Endothelial cell of umbilical vein (primary cell): ENCODE results near the gene ARHGEF17. TPM values are rescaled to one million over a fixed set of nuclear protein-coding genes. Genes with fewer than 3 reads are reported as not detected.

Source experiments
- BruUV-seq: library from RNA; stranded (reverse); fragments of 400-500 nt; replicated peaks from 2 replicates; lab custom pipeline; 2021; lab: Mats Ljungman, UMichigan
- CTCF ChIA-PET: fragments of 300-600, 350-600 bp; sonication (Branson Sonifier 250); formaldehyde crosslinking; loops from one replicate; lab custom pipeline; 2021; ENCODE audit warnings: antibody characterized with exemption, inconsistent platforms; lab: Charles Lee
- POLR2A ChIA-PET: fragments of 300-600, 350-600 bp; sonication (Branson Sonifier 250); formaldehyde crosslinking; loops from one replicate; lab custom pipeline; 2021; ENCODE audit warnings: antibody characterized with exemption, inconsistent platforms; lab: Charles Lee
- DNase-seq: peaks from one replicate; pipeline ENCODE4 v3.0.0-alpha.2; 2011; ENCODE audit warnings: low read depth, low spot score
- FAIRE-seq: peaks from 2 replicates; lab custom pipeline; 2011; peaks lifted over from hg19 to GRCh38; lab: Jason Lieb, UNC
- H2AFZ ChIP-seq: 2 replicates; pipeline ENCODE4 v1.6.0; 2012; ENCODE audit warnings: low read depth, low read length, control low read depth, inconsistent platforms
- H3K27ac ChIP-seq: 2 replicates; pipeline ENCODE4 v1.5.1; 2011; ENCODE audit warnings: low read depth, mild to moderate bottlenecking, control low read depth, low read length, moderate library complexity; ENCODE audit not compliant: insufficient read depth
- H3K27me3 ChIP-seq, 2 experiments: 2 replicates each; pipeline versions ENCODE4 v1.6.0 to v1.6.1; 2011; ENCODE audit warnings: low read length in 2 of 2, mixed read lengths in 1 of 2; ENCODE audit not compliant: control insufficient read depth in 2 of 2, insufficient read depth in 2 of 2
- H3K36me3 ChIP-seq, 2 experiments: 2 replicates in 1 of 2; 3 replicates in 1 of 2; pipeline ENCODE4 v1.5.1; 2011; ENCODE audit warnings: low read length in 2 of 2, mild to moderate bottlenecking in 1 of 2, moderate library complexity in 1 of 2; ENCODE audit not compliant: control insufficient read depth in 2 of 2, insufficient read depth in 2 of 2; ENCODE audit errors: extremely low read depth in 1 of 2
- H3K4me1 ChIP-seq: 3 replicates; pipeline ENCODE4 v1.5.1; 2011; ENCODE audit warnings: mild to moderate bottlenecking, low read length; ENCODE audit not compliant: control insufficient read depth, insufficient read depth; ENCODE audit errors: extremely low read depth
- H3K4me2 ChIP-seq: 2 replicates; pipeline ENCODE4 v1.6.1; 2011; ENCODE audit warnings: low read length, control low read depth, mixed read lengths; ENCODE audit not compliant: insufficient read depth
- H3K4me3 ChIP-seq, 3 experiments: fragments of 200-600 bp in 1 of 3; sonication (generic), shearing (Covaris generic) in 1 of 3; replicated peaks in 1 of 3; 2 replicates each; pipeline ENCODE4 v1.5.1; 2011 to 2016; ENCODE audit warnings: control low read depth in 3 of 3, low read length in 3 of 3, mild to moderate bottlenecking in 2 of 3, inconsistent platforms in 1 of 3, low read depth in 1 of 3, moderate library complexity in 1 of 3; ENCODE audit not compliant: insufficient read depth in 1 of 3
- H3K79me2 ChIP-seq: 2 replicates; pipeline ENCODE4 v1.6.0; 2012; ENCODE audit warnings: low read length, inconsistent platforms; ENCODE audit not compliant: control insufficient read depth, insufficient read depth
- H3K9ac ChIP-seq: replicated peaks from 2 replicates; pipeline ENCODE3; 2011; ENCODE audit warnings: low read length, control low read depth; ENCODE audit not compliant: insufficient read depth; ENCODE audit errors: extremely low read depth
- H3K9me1 ChIP-seq: replicated peaks from 3 replicates; pipeline ENCODE4 v1.6.0; 2011; ENCODE audit warnings: mild to moderate bottlenecking, low read length; ENCODE audit not compliant: control insufficient read depth, insufficient read depth; ENCODE audit errors: extremely low read depth
- H3K9me3 ChIP-seq: replicated peaks from 2 replicates; pipeline ENCODE4 v1.5.1; 2012; ENCODE audit warnings: low read length, inconsistent platforms; ENCODE audit not compliant: control insufficient read depth, insufficient read depth
- H4K20me1 ChIP-seq: replicated peaks from 2 replicates; pipeline ENCODE3; 2011; ENCODE audit warnings: mild to moderate bottlenecking, low read length; ENCODE audit not compliant: control insufficient read depth, insufficient read depth; ENCODE audit errors: extremely low read depth
- CTCF ChIP-seq, 2 donors: IDR thresholded peaks; 1 replicate in 1 of 2; 2 replicates in 1 of 2; pipeline ENCODE4 v1.5.1; 2011; ENCODE audit warnings: low read length in 2 of 2, mild to moderate bottlenecking in 2 of 2, moderate library complexity in 2 of 2, control low read depth in 1 of 2, inconsistent platforms in 1 of 2, low read depth in 1 of 2; ENCODE audit not compliant: insufficient read depth in 1 of 2; ENCODE audit errors: extremely low read depth in 1 of 2
- EZH2 ChIP-seq: IDR thresholded peaks from 2 replicates; pipeline ENCODE4 v1.6.1; 2012; ENCODE audit warnings: borderline replicate concordance, low read depth, mild to moderate bottlenecking, moderate library complexity, low read length, inconsistent platforms; ENCODE audit not compliant: severe bottlenecking
- FOS ChIP-seq: IDR thresholded peaks from 2 replicates; pipeline ENCODE4 v1.6.1; 2011; ENCODE audit warnings: mild to moderate bottlenecking, low read length, moderate library complexity, borderline replicate concordance; ENCODE audit not compliant: insufficient read depth
- GATA2 ChIP-seq: IDR thresholded peaks from 2 replicates; pipeline ENCODE4 v1.7.0; 2011; ENCODE audit warnings: low read depth, mild to moderate bottlenecking, moderate library complexity, mixed read lengths, low read length; ENCODE audit not compliant: insufficient read length, insufficient read depth
- JUN ChIP-seq: IDR thresholded peaks from 2 replicates; pipeline ENCODE4 v1.6.1; 2011; ENCODE audit warnings: borderline replicate concordance, low read depth; ENCODE audit not compliant: insufficient read length, insufficient read depth
- MYC ChIP-seq: IDR thresholded peaks from one replicate; pipeline ENCODE4 v1.6.1; 2011; ENCODE audit warnings: mild to moderate bottlenecking, low read depth, low read length
- POLR2A ChIP-seq: IDR thresholded peaks from 2 replicates; pipeline ENCODE4 v1.6.1; 2012; ENCODE audit warnings: low read depth, mild to moderate bottlenecking, control low read depth, low read length
- POLR2AphosphoS5 ChIP-seq: IDR thresholded peaks from 2 replicates; pipeline ENCODE4 v1.6.1; 2012; ENCODE audit warnings: low read depth, mild to moderate bottlenecking, control low read depth, low read length, moderate library complexity; ENCODE audit not compliant: insufficient read depth
- dilution Hi-C: fragments of 300-500 bp; cut with MboI; formaldehyde crosslinking; loops from one replicate; pipeline ENCODE4 v1.15.0; 2019; ENCODE audit warnings: low sequenced_read_pairs; ENCODE audit not compliant: extremely low pct_ligation_motif_present
- intact Hi-C: fragments of 100-400 bp; cut with micrococcal nuclease; formaldehyde crosslinking; loops from one replicate; pipeline ENCODE4 v1.10.0; 2022
- polyA plus RNA-seq, 4 experiments: library from polyadenylated mRNA; depleted of rRNA in 3 of 4; stranded (reverse) in 3 of 4; unstranded in 1 of 4; fragments of >200 nt; gene quantifications; 2 replicates each; pipeline versions ENCODE4 v1.2.1 to v1.2.3, GENCODE V29; 2011 to 2012; ENCODE audit warnings: missing spikeins in 1 of 4
- total RNA-seq: library from RNA; stranded (reverse); gene quantifications from 2 replicates; pipeline ENCODE4 v1.2.3, GENCODE V29; 2021
- TF ChIP-seq, protein P1 (sequence below): IDR thresholded peaks from 2 replicates; pipeline ENCODE4 v1.6.1; 2011; ENCODE audit not compliant: insufficient read depth, insufficient read length

The ARHGEF17 gene
- total and polyA plus RNA-seq, 2 donors (not counting 3 experiments of a cell fraction or from before 2014, with no cell fraction given): 74.9 to 89.9 TPM

GRCh38 chr11:73386546-73386945 is 78.5 kb downstream of the ARHGEF17 start:
- Histone ChIP-seq H3K79me2 (peaks cover 65% of the 10 kb centered on the region), H3K4me3 (no peak overlapping the region), H3K36me3 (no peaks in the 10 kb centered on the region), H3K9me1 (no peaks in the 10 kb centered on the region), H3K27me3 (no peaks in the 10 kb centered on the region), H3K9me3 (no peaks in the 10 kb centered on the region), H3K4me2 (no peak overlapping the region), H4K20me1 (no peaks in the 10 kb centered on the region), H3K9ac (no peak overlapping the region), H2AFZ (no peak overlapping the region), H3K27ac (no peak overlapping the region), H3K4me1 (peaks cover 25% of the 10 kb centered on the region)
- TF ChIP-seq JUN: no peak
- TF ChIP-seq GATA2: no peak
- no peak for TF ChIP-seq CTCF (IDR thresholded peaks at IDR 0.05; ENCODE audit: extremely low read depth in 1 of 2, insufficient read depth in 1 of 2, low read depth in 1 of 2, low read length in 2 of 2)
- TF ChIP-seq, protein P1, sequence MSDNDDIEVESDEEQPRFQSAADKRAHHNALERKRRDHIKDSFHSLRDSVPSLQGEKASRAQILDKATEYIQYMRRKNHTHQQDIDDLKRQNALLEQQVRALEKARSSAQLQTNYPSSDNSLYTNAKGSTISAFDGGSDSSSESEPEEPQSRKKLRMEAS: no peak
- no peak for TF ChIP-seq POLR2AphosphoS5
- no peak for TF ChIP-seq EZH2
- TF ChIP-seq MYC: no peak
- TF ChIP-seq POLR2A: no peak
- TF ChIP-seq FOS: no peak
- dilution Hi-C loops (no loop called here), intact Hi-C loops (no loop called here)
- no peak for DNase-seq
- no peak for FAIRE-seq
- BruUV-seq: no TSS peak
- POLR2A ChIA-PET: no interaction called here
- CTCF ChIA-PET: interaction anchor here (1.0 to 3.0 kb wide), 4 partner anchors 26 to 79 kb away, joined by 3 to 17 read pairs (median 6); no protein-coding TSS in a partner anchor
